Vagina (tissue), 2 donors: ENCODE measurements around the gene COL26A1. TPM values are rescaled to one million over a fixed set of nuclear protein-coding genes. Genes with fewer than 3 reads are reported as not detected.

ENCODE experiments used
- DNase-seq, 2 donors: peaks; one replicate each; pipeline ENCODE4 v3.0.0-alpha.2; 2017; ENCODE audit errors: extremely low spot score in 2 of 2
- H3K27ac ChIP-seq: fragments of 200-600 bp; sonication (generic); one replicate; pipeline ENCODE4 v1.5.1; 2019
- H3K27me3 ChIP-seq: fragments of 200-600 bp; sonication (generic); one replicate; pipeline ENCODE4 v1.5.1; 2019
- H3K36me3 ChIP-seq, 2 donors: fragments of 200-600 bp; sonication (generic); one replicate each; pipeline ENCODE4 v1.5.1; 2017 to 2019
- H3K4me1 ChIP-seq: fragments of 200-600 bp; sonication (generic); one replicate; pipeline ENCODE4 v1.5.1; 2019
- H3K4me3 ChIP-seq, 2 donors: fragments of 200-600 bp; sonication (generic); 1 replicate in 1 of 2; 2 replicates in 1 of 2; pipeline ENCODE4 v1.5.1; 2016 to 2019
- H3K9me3 ChIP-seq: fragments of 200-600 bp; sonication (generic); one replicate; pipeline ENCODE4 v1.5.1; 2019
- CTCF ChIP-seq, 3 experiments: fragments of 450-650 bp in 2 of 3; fragments of 200-600 bp in 1 of 3; sonication (generic) in 1 of 3; IDR thresholded peaks; one replicate each; pipeline ENCODE4 v1.5.1; 2017 to 2019; ENCODE audit warnings: antibody characterized with exemption in 3 of 3, mild to moderate bottlenecking in 2 of 3, moderate library complexity in 2 of 3
- POLR2A ChIP-seq, 2 donors: fragments of 450-650 bp; IDR thresholded peaks; one replicate each; pipeline ENCODE4 v1.6.1; 2017; ENCODE audit warnings: antibody characterized with exemption in 2 of 2, mild to moderate bottlenecking in 2 of 2, moderate library complexity in 2 of 2
- POLR2AphosphoS5 ChIP-seq, 2 donors: sonication (generic); formaldehyde crosslinking; IDR thresholded peaks; one replicate each; pipeline ENCODE4 v1.9.0; 2017; ENCODE audit warnings: antibody characterized with exemption in 2 of 2, mild to moderate bottlenecking in 2 of 2, low read depth in 1 of 2; ENCODE audit not compliant: insufficient read depth in 1 of 2
- intact Hi-C: fragments of 100-400 bp; cut with DNase I; formaldehyde crosslinking; loops from one replicate; pipeline ENCODE4 v1.15.1; 2023
- total RNA-seq: library from RNA; depleted of rRNA; stranded (reverse); fragments of >200 nt; gene quantifications from one replicate; pipeline ENCODE4 v1.2.3, GENCODE V29; 2016

Gene COL26A1
- total RNA-seq, 1 donor from 2014 or later = not detected

- no peaks in the 10 kb centered on the region for H3K36me3 ChIP-seq
- no peaks in the 10 kb centered on the region for H3K27me3 ChIP-seq
- no peaks in the 10 kb centered on the region for H3K9me3 ChIP-seq
- H3K27ac ChIP-seq = no peak overlapping the region
- peaks cover 6% of the 10 kb centered on the region for H3K4me1 ChIP-seq
- TF ChIP-seq POLR2AphosphoS5 (IDR thresholded peaks at IDR 0.05; ENCODE audit: insufficient read depth in 1 of 2, low read depth in 1 of 2) (no peak), POLR2A (IDR thresholded peaks at IDR 0.05) (no peak), CTCF (IDR thresholded peaks at IDR 0.05) (no peak)
- H3K4me3 ChIP-seq = no peak overlapping the region
- DNase-seq = no peak
- intact Hi-C loops = no loop called here
Measured at GRCh38 chr7:101400751-101401150, 38.1 kb downstream of the COL26A1 start.

GRCh38 chr7:101401390-101402080, 38.9 kb downstream of the COL26A1 start:
- peaks cover 6% of the 10 kb centered on the region for H3K4me1 ChIP-seq
- H3K9me3 ChIP-seq = no peaks in the 10 kb centered on the region
- no peaks in the 10 kb centered on the region for H3K36me3 ChIP-seq
- no peak overlapping the region for H3K27ac ChIP-seq
- no peaks in the 10 kb centered on the region for H3K27me3 ChIP-seq
- no peak for DNase-seq
- no peak overlapping the region for H3K4me3 ChIP-seq
- no peak for TF ChIP-seq POLR2A (IDR thresholded peaks at IDR 0.05)
- no peak for TF ChIP-seq POLR2AphosphoS5 (IDR thresholded peaks at IDR 0.05; ENCODE audit: insufficient read depth in 1 of 2, low read depth in 1 of 2)
- no peak for TF ChIP-seq CTCF (IDR thresholded peaks at IDR 0.05)
- intact Hi-C loops = no loop called here

DNA sequence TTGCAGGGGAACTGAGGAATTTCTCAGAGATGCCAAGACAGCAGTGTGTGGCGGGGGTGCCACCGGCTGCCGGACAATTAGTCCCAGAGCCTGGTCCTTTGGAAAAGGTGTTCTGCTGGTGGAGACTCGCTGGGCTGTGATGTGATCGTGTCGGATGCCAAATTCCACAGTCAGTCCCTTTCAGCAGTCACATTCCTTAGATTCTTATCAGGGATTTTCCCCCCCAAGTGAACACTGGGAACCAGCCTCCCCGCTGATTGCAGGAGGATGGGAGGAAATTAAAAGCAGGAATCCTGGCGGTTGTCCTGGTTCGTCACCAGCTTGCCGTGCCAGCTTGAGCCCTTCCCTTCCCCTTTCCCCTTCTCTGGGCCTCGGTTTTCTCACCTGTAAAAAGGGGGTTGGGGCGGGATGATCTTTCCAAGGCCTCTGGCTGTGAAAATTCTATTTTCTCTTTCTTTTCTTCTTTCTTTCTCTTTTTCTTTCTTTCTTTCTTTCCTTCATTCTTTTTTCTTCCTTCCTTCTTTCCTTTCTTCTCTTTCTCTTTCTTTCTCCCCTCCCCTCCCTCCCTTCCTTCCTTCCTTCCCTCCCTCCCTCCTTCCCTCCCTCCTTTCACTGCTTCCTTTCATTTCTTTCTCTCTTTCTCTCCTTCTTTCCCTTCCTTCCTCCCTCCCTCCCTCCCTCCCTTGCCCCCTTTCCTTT, 39.6 kb downstream of the COL26A1 start:
- Histone ChIP-seq H3K4me1 (peaks cover 6% of the 10 kb centered on the region), H3K4me3 (no peak overlapping the region), H3K27ac (no peak overlapping the region), H3K36me3 (no peaks in the 10 kb centered on the region), H3K27me3 (no peaks in the 10 kb centered on the region), H3K9me3 (no peaks in the 10 kb centered on the region)
- DNase-seq = no peak
- TF ChIP-seq CTCF (IDR thresholded peaks at IDR 0.05) (no peak), POLR2AphosphoS5 (IDR thresholded peaks at IDR 0.05; ENCODE audit: insufficient read depth in 1 of 2, low read depth in 1 of 2) (no peak), POLR2A (IDR thresholded peaks at IDR 0.05) (no peak)
- intact Hi-C loops = no loop called here

DNA sequence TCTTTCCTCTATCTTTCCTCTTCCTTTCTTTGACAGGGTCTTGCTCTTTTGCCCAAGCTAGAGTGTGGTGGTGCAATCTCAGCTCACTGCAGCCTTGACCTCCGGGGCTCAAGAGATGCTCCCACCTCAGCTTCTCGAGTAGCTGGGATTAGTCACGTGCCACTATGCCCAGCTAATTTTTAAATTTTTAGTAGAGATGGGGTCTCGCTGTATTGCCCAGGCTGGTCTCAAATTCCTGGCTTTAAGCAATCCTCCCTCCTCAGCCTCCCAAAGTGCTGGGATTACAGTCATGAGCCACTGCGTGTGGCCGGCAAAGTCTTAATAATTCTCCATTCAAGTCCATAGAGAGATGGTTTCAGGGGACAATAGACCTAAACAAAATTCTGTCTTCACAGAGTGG, 40.2 kb downstream of the COL26A1 start:
- TF ChIP-seq POLR2A (IDR thresholded peaks at IDR 0.05) = no peak
- no peak for TF ChIP-seq POLR2AphosphoS5 (IDR thresholded peaks at IDR 0.05; ENCODE audit: insufficient read depth in 1 of 2, low read depth in 1 of 2)
- TF ChIP-seq CTCF (IDR thresholded peaks at IDR 0.05) = no peak
- no peaks in the 10 kb centered on the region for H3K9me3 ChIP-seq
- H3K27ac ChIP-seq = no peak overlapping the region
- no peak for DNase-seq
- no peaks in the 10 kb centered on the region for H3K36me3 ChIP-seq
- H3K27me3 ChIP-seq = no peaks in the 10 kb centered on the region
- intact Hi-C loops = no loop called here
- peaks cover 6% of the 10 kb centered on the region for H3K4me1 ChIP-seq
- no peak overlapping the region for H3K4me3 ChIP-seq

GRCh38 chr7:101405474-101406067, 42.9 kb downstream of the COL26A1 start:
- no peak for DNase-seq
- no peak overlapping the region for H3K4me3 ChIP-seq
- H3K36me3 ChIP-seq = no peaks in the 10 kb centered on the region
- no peaks in the 10 kb centered on the region for H3K27me3 ChIP-seq
- no peak for TF ChIP-seq CTCF (IDR thresholded peaks at IDR 0.05)
- TF ChIP-seq POLR2A (IDR thresholded peaks at IDR 0.05) = no peak
- TF ChIP-seq POLR2AphosphoS5 (IDR thresholded peaks at IDR 0.05; ENCODE audit: insufficient read depth in 1 of 2, low read depth in 1 of 2) = no peak
- peaks cover 6% of the 10 kb centered on the region for H3K4me1 ChIP-seq
- H3K27ac ChIP-seq = no peak overlapping the region
- no peaks in the 10 kb centered on the region for H3K9me3 ChIP-seq
- intact Hi-C loops = no loop called here
